Naive thymus-derived CD8-positive, alpha-beta T cell (primary cell): Measurements from ENCODE around the gene CACNB1. TPM values are rescaled to one million over a fixed set of nuclear protein-coding genes. Genes with fewer than 3 reads are reported as not detected.

Experiments used
- ATAC-seq, 2 donors: fragments of 150-1000 bp; cut with Tn5 transposase in 1 of 2; sonication (Bioruptor Pico), chemical (Tn5 transposase) in 1 of 2; 1 replicate in 1 of 2; 2 replicates in 1 of 2; pipeline ENCODE4 v1.10.0; 2021; ENCODE audit warnings: mild to moderate bottlenecking in 2 of 2, moderate library complexity in 2 of 2
- POLR2A ChIA-PET: fragments of 350-600 bp; sonication (Branson Sonifier 250); formaldehyde crosslinking; loops from one replicate; lab custom pipeline; 2021; ENCODE audit warnings: antibody characterized with exemption; lab: Charles Lee
- DNase-seq, 10 donors: peaks; one replicate each; pipeline versions ENCODE4 v3.0.0 to v3.0.0-alpha.2; 2020 to 2022
- H3K27ac Mint-ChIP-seq, 10 donors: one replicate each; pipeline ENCODE4 v1.8.0; 2020 to 2022; ENCODE audit warnings: mild to moderate bottlenecking in 10 of 10, mixed read lengths in 10 of 10, moderate library complexity in 4 of 10, inconsistent platforms in 1 of 10
- H3K27me3 Mint-ChIP-seq, 5 donors: one replicate each; pipeline ENCODE4 v1.8.0; 2021 to 2022; ENCODE audit warnings: mixed read lengths in 5 of 5
- H3K36me3 Mint-ChIP-seq, 3 donors: one replicate each; pipeline ENCODE4 v1.8.0; 2020 to 2022; ENCODE audit warnings: mixed read lengths in 3 of 3, mild to moderate bottlenecking in 2 of 3, inconsistent platforms in 1 of 3
- H3K4me1 Mint-ChIP-seq, 4 donors: one replicate each; pipeline ENCODE4 v1.8.0; 2021 to 2022; ENCODE audit warnings: mixed read lengths in 4 of 4
- H3K4me3 Mint-ChIP-seq, 10 donors: one replicate each; pipeline ENCODE4 v1.8.0; 2020 to 2022; ENCODE audit warnings: mild to moderate bottlenecking in 10 of 10, mixed read lengths in 10 of 10, moderate library complexity in 6 of 10, inconsistent platforms in 1 of 10
- H3K9me3 Mint-ChIP-seq, 9 donors: one replicate each; pipeline ENCODE4 v1.8.0; 2020 to 2022; ENCODE audit warnings: mixed read lengths in 9 of 9, mild to moderate bottlenecking in 3 of 9, inconsistent platforms in 1 of 9, moderate library complexity in 1 of 9
- polyA plus RNA-seq, 3 donors: library from polyadenylated mRNA; unstranded; fragments of 300-500 nt; fragmentation: Illumina TruSeq; gene quantifications; one replicate each; pipeline ENCODE4 v1.2.3, GENCODE V29; 2021
- total RNA-seq, 8 experiments: library from RNA in 2 of 8; stranded (reverse) in 2 of 8; gene quantifications; one replicate each; pipeline ENCODE4 v1.2.3 and lab custom pipeline; 2021 to 2026

CACNB1 gene
- total and polyA plus RNA-seq, 5 experiments from 2014 or later = 0.75 to 12.0 (median 6.3) TPM; not detected in 1

DNA sequence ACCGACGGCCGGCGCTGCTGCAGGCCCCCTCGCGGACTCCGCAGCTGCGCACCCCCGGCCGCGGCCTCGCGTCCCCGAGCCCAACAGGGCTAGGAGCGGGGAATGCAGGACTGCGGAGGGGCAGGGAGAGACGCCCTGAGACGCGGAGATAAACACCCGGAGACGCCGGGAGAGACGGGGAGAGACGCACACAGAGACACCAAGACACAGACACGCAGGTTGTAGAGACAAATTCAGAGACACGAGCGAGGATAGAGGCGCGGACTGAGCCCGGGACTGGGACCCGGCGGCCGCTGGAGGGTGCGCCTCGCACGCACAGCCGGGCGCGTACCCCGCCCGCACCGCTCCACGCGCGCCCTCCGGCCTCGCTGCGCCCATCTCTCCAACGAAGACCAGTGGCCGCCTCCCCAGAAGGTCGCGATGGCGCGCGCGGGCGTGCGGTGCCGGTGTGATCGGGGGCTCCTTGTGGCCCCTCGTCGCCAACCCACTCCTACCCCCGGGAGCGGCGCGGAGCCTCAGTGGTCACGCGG, 27.4 kb upstream of the CACNB1 start:
- ATAC-seq (peak; percentile 46 to 54), DNase-seq (peak in 2 of 10 donors; percentile 27 to 61)
- Mint-ChIP-seq H3K36me3 (no peaks in the 10 kb centered on the region), H3K4me1 (peaks cover 9 to 16% (median 13%) of the 10 kb centered on the region in 4 donors), H3K4me3 (peak overlapping the region; percentile 70 to 88 (median 80)), H3K9me3 (no peaks in the 10 kb centered on the region), H3K27ac (peak overlapping the region in 4 of 10 donors; percentile 26 to 93 (median 61)), H3K27me3 (peaks cover 6 to 32% (median 27%) of the 10 kb centered on the region in 5 donors)
- POLR2A ChIA-PET = no interaction called here

DNA sequence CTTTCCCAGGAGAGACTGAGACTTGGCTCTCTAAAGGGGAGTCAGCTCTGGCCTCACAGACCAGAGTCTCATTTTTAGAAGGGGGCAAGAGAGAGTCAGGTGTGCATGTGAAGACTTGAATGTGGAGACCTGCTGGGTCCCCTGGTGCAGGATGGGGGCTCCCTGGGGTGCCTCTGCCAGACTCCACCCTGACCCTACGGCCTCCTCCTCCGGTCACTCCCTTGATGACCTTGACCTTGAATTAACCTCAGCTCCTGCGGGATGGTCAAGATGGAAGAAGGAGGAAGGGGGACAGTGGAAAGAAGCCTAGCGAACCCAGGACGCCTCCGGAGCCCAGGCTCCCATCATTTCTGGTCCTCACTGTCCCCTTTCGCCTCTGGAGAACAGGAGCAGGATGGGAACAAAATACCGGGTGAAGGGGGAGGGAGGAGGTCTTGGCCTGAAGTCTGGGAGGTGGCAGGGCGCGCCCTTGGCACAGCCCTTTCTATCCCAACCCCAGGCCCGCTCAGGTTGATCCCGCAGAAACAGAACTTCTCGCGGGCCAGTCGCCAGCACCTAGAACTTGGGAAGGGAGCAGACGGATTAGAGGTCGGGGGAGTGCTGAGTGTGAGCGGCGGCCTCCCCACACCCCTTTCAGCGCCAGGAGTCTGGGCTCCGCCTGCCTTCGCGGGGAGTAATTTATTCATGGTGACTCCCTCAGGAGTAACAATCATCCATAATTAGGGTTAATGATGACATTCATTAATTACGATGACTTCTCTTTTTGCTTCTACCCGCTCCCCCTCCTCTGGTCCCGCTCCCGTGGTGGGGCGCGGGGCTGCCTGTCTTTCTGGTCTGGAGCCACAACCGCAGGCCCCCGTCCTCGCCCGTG, 26.7 kb upstream of the CACNB1 start:
- POLR2A ChIA-PET = interaction anchor here (0.6 to 1.8 kb wide), 4 partner anchors 8 to 45 kb away, joined by 4 to 7 read pairs (median 6); partner anchors contain the start of gene RPL19
- Mint-ChIP-seq H3K27ac (peak overlapping the region in 4 of 10 donors; percentile 46 to 59 (median 49)), H3K9me3 (no peaks in the 10 kb centered on the region), H3K4me3 (peak overlapping the region; percentile 54 to 84 (median 63)), H3K4me1 (peaks cover 9 to 16% (median 13%) of the 10 kb centered on the region in 4 donors), H3K27me3 (peaks cover 4 to 29% (median 20%) of the 10 kb centered on the region in 5 donors), H3K36me3 (no peaks in the 10 kb centered on the region)
- ATAC-seq = no peak
- no peak for DNase-seq

DNA sequence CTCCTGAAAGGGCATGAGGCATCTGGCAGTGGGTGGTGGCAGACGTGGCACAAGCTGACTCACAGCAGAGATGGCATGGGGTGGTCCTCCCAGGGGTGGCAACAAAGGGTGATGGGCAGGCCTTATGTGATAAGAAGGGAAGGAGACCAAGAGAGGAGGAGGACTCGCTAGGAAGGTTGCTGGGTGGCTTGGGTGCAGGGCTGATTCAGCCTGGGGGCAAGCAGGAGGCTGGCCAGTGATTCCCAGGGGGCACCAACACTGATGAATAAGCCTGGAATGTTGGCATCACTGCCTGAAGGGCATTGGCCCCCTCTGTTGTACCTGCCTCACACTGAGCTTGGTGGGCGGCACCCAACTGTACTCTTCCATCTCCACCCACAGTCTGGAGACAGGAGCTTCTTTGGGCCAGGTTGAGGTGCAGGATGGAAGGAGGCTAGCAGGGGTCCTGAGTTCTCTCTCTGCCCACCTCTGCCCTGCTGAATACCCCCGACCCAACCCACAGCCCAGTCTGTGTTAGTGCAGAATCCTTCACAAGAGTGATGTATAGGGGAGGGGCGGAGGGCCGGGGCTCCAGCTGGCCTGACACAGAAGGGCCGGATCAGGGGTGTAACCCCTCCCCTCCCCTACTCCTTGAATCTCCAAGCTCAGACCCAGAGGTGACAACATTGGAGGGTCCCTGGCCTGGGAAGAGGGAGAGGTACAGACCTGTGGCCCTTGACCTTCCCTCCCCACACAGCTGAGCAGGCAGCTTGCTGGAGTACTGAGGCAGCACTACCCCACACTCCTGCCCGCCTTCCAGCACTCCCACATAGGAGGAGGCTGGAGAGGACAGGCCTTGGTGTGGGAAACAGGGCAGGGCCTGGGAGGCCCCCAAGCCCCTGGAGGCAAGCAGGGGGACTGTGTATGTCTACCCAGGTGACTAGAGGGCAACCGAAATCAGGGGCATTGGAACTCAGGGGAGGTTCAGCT, 25.7 kb upstream of the CACNB1 start:
- H3K27ac Mint-ChIP-seq = peak overlapping the region in 4 of 10 donors; percentile 46 to 87 (median 52)
- no peaks in the 10 kb centered on the region for H3K9me3 Mint-ChIP-seq
- peaks cover 9 to 16% (median 14%) of the 10 kb centered on the region in 4 donors for H3K4me1 Mint-ChIP-seq
- peaks cover 3 to 26% (median 17%) of the 10 kb centered on the region in 5 donors for H3K27me3 Mint-ChIP-seq
- POLR2A ChIA-PET = interaction anchor here (0.6 to 1.8 kb wide), 5 partner anchors 9 to 309 kb away, joined by 3 to 7 read pairs (median 4); partner anchors contain the start of gene RPL19
- no peaks in the 10 kb centered on the region for H3K36me3 Mint-ChIP-seq
- DNase-seq (no peak), ATAC-seq (no peak)
- peak overlapping the region; percentile 54 to 79 (median 63) for H3K4me3 Mint-ChIP-seq

DNA sequence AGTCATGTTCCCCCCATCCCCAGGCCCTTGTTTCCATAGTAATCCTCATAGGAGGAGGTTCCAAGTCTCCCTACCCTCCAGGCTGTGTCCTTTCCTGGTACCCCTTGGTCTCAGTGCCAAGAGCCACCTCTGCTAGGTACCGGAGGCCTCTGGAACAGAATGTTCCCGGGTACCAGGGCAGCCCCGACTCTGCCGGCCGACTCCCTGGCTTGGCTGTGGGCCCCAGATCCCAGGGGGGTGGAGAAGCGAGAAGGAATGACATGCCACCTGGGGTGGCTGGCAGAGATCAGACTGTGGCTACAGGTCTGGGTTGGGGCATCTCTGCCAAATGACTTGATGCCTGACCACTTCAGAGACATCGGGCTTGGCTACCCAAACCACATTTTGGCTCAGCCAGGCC, 24.7 kb upstream of the CACNB1 start:
- Mint-ChIP-seq H3K4me3 (no peak overlapping the region), H3K9me3 (no peaks in the 10 kb centered on the region), H3K27ac (no peak overlapping the region), H3K36me3 (no peaks in the 10 kb centered on the region), H3K4me1 (peaks cover 10 to 20% (median 13%) of the 10 kb centered on the region in 4 donors), H3K27me3 (peaks cover under 1 to 21% (median 11%) of the 10 kb centered on the region in 5 donors)
- ATAC-seq = no peak
- POLR2A ChIA-PET = interaction anchor here (1.1 kb wide), 1 partner anchor 16 kb away, joined by 4 read pairs; no protein-coding TSS in a partner anchor
- no peak for DNase-seq

DNA sequence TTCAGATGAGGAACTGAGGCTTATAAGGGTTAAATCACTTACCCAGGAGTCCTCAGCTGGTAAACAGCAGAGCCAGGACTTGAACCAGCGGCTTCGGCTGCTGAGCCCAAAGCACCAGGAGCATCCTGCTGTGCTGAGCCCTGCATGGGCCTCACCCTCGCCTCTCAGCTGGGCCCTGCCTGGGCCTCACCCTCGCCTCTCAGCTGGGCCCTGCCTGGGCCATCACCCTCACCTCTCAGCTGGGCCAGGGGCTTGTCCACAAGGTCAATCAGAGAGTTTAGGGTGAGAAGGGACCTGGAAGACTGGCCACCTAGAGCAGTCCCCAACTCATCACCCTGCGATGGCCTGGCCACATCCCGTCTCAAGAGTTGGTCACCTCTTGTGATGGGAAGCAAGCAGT, 24.1 kb upstream of the CACNB1 start:
- no peaks in the 10 kb centered on the region for H3K36me3 Mint-ChIP-seq
- H3K4me1 Mint-ChIP-seq = peaks cover 10 to 20% (median 13%) of the 10 kb centered on the region in 4 donors
- H3K27me3 Mint-ChIP-seq = peaks cover 3 to 24% (median 10%) of the 10 kb centered on the region in 5 donors
- no peak overlapping the region for H3K4me3 Mint-ChIP-seq
- no peak overlapping the region for H3K27ac Mint-ChIP-seq
- POLR2A ChIA-PET = interaction anchor here (1.1 kb wide), 1 partner anchor 16 kb away, joined by 4 read pairs; no protein-coding TSS in a partner anchor
- H3K9me3 Mint-ChIP-seq = no peaks in the 10 kb centered on the region
- DNase-seq (no peak), ATAC-seq (no peak)

DNA sequence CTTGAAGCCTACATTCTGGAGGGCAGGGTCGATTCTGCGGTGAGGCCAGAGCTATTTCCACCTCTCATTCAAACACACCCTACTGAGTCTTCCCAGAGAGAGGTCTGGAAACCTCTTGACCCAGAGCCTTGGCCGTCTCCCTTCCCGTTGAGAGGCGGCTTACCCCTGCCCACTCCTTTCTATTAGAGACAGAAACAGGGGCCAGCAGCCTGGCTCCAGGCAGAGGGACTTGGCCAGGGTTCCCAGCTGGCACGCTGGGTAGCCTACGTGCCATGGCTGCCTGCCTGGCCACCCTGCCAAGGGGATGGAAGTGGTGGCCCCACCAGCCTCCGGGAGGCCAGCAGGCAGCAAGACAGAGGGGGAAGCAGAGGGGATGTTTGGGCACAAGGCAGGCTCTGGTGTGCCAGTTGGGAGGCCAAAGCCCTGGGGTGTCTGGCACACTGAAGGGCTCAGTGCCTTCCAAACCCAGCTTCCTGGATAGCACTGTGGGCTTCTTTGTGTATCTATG, 22.2 kb upstream of the CACNB1 start:
- DNase-seq (no peak), ATAC-seq (no peak)
- Mint-ChIP-seq H3K27me3 (peaks cover 3 to 23% (median 8%) of the 10 kb centered on the region in 5 donors), H3K4me1 (peaks cover 7 to 13% (median 7%) of the 10 kb centered on the region in 4 donors), H3K27ac (peak overlapping the region in 1 of 10 donors; percentile 85), H3K4me3 (no peak overlapping the region), H3K9me3 (no peaks in the 10 kb centered on the region), H3K36me3 (no peaks in the 10 kb centered on the region)
- POLR2A ChIA-PET = interaction anchor here (0.5 to 1.1 kb wide), 2 partner anchors 19 to 33 kb away, joined by 3 to 4 read pairs; no protein-coding TSS in a partner anchor

DNA sequence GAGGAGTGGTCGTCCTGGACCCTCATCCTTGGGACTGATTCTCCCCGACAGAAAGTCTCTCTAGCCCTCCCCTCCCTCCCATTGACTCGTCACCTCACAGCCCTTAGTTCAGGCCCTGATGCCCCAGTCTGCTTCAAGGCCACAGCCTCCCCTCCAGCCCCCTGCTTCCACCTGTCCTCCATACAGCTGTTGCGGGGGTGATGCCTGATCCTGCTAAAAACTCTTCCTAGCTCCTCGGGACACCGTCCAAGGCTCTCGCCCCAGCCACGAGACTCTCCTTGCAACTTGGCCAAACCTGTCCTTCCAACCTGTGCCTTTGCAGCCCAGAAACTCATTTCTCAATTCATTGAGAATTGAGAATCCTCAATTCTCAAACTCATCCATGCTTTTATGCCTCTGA, 21.4 kb upstream of the CACNB1 start:
- no peak for DNase-seq
- no peaks in the 10 kb centered on the region for H3K36me3 Mint-ChIP-seq
- no peak overlapping the region for H3K4me3 Mint-ChIP-seq
- H3K27ac Mint-ChIP-seq = peak overlapping the region in 2 of 10 donors; percentile 9 to 85
- no peaks in the 10 kb centered on the region for H3K9me3 Mint-ChIP-seq
- H3K4me1 Mint-ChIP-seq = peaks cover 3 to 10% (median 5%) of the 10 kb centered on the region in 4 donors
- POLR2A ChIA-PET = interaction anchor here (1.1 kb wide), 1 partner anchor 20 kb away, joined by 3 read pairs; no protein-coding TSS in a partner anchor
- no peak for ATAC-seq
- H3K27me3 Mint-ChIP-seq = peaks cover under 1 to 18% (median 8%) of the 10 kb centered on the region in 5 donors

DNA sequence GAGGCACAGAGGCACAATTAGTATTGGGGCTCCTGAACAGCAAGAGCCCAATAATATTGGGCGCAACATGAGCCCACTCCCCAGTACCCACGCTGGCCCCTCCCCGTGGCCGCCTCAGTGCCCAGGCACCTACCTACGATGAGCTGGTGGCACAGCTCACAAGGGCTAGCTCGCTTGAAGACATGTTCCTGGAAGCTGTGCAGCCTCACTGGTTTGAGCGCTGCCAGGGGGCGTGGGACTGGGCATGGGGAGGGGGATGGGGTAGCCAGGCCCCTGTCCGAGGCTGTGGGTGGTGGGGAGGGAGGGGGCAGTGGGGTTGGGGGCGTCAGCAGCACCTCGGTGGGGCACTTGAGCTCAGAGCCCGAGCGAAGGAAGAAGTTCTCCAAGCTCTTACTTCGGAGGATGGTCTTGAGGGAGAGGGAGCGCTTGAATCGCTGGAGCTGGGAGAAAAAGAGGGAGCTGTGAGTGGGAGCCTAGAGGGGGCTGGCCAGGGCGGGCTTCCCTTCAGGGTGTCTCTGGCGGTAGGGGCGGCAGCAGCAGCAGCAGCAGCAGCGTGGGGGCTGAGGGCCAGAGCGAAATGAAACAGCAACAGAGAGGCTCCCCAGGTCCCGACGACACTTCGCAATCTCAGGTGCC, 20.4 kb upstream of the CACNB1 start:
- no peak for DNase-seq
- Mint-ChIP-seq H3K27ac (peak overlapping the region in 2 of 10 donors; percentile 17 to 74), H3K27me3 (peaks cover 0 to 14% (median 8%) of the 10 kb centered on the region in 5 donors), H3K4me1 (peaks cover 0 to 8% (median 4%) of the 10 kb centered on the region in 4 donors), H3K4me3 (peak overlapping the region in 2 of 10 donors; percentile 19 to 30), H3K36me3 (no peaks in the 10 kb centered on the region), H3K9me3 (no peaks in the 10 kb centered on the region)
- no peak for ATAC-seq
- POLR2A ChIA-PET = interaction anchor here (0.7 to 1.3 kb wide), 3 partner anchors 9 to 27 kb away, joined by 3 to 4 read pairs (median 4); no protein-coding TSS in a partner anchor

DNA sequence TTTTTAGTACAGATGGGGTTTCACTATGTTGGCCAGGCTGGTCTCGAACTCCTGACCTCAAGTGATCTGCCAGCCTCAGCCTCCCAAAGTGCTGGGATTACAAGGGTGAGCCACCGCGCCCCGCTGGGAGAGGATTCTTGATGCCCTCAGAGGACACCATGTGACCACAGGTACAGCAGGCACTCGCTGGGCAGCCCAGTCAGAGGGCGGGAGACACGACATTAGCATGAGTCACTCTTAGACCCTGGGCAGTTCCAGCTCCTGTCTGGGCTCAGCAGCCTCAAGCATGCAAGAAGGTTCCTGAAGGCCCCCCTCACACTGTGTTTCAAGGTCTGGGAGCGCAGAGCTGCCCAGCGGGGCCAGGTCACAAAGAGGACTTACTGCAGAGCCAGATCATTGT, 16.4 kb upstream of the CACNB1 start:
- Mint-ChIP-seq H3K27ac (peak overlapping the region in 1 of 10 donors; percentile 3), H3K4me1 (peaks cover 11 to 25% (median 17%) of the 10 kb centered on the region in 4 donors), H3K27me3 (peaks cover 0 to 14% (median 7%) of the 10 kb centered on the region in 5 donors), H3K36me3 (no peaks in the 10 kb centered on the region), H3K9me3 (no peaks in the 10 kb centered on the region), H3K4me3 (no peak overlapping the region)
- POLR2A ChIA-PET = no interaction called here
- ATAC-seq (no peak), DNase-seq (no peak)

DNA sequence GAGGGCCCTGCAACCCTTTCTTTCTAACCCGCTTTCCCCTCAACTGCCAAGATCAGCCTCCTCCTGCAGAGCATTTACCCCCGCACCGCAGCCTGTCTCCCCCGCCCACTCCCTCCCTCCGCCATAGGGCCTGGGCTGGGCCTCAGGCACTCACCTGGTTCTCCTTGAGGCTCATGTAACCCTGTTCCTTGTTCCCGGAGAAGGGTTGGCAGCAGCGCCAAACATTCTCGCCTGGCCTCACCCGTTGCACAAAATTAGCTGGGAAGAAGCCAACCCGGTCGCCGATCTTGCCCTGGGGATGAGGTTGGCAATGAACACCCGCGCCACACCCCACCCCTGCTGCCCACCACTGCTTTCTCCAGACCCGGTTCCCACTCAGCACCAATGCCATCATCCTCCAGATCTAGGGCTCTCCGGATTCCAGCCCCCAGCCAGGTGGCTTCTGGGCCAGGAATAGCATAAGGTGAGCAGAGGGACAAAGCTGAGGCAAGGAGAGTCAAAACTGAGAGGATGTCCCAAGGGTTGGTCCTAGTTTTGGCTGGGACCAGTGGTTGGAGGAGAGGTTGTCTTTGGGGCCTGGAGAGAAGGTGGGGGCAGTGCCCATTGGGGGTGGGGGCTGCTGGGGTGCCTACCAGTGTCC, 15.5 kb upstream of the CACNB1 start:
- Mint-ChIP-seq H3K4me3 (peak overlapping the region in 1 of 10 donors; percentile 1), H3K27ac (peak overlapping the region in 2 of 10 donors; percentile 33 to 67), H3K36me3 (no peaks in the 10 kb centered on the region), H3K4me1 (peaks cover 17 to 30% (median 26%) of the 10 kb centered on the region in 4 donors), H3K9me3 (no peaks in the 10 kb centered on the region), H3K27me3 (peaks cover 0 to 14% (median 7%) of the 10 kb centered on the region in 5 donors)
- ATAC-seq (no peak), DNase-seq (no peak)
- POLR2A ChIA-PET = no interaction called here
